ENCODE results near the gene KRT2.

KRT2 gene

GRCh38 chr12:52662093-52662917 is 10.3 kb upstream of the KRT2 start:
- no peak for DNase-seq

DNA sequence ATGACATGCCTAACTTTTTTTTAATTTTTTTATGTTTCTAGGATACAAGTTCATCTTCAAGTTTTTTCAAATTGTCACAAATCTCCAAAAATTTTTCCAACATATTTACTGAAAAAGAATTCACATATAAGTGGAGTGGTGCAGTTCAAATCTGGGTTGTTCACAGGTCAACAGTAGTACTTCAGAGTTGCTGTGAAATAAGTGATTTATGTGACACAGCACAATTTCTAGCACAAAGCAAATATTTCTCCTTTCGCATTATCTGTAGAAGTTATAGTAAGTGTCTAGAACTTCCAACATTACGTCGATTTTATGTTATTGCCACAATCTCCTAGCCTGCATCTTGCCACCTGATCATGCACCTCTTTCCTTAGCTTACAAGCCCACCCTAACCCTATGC is 9.7 kb upstream of the KRT2 start:
- DNase-seq, result no peak

DNA sequence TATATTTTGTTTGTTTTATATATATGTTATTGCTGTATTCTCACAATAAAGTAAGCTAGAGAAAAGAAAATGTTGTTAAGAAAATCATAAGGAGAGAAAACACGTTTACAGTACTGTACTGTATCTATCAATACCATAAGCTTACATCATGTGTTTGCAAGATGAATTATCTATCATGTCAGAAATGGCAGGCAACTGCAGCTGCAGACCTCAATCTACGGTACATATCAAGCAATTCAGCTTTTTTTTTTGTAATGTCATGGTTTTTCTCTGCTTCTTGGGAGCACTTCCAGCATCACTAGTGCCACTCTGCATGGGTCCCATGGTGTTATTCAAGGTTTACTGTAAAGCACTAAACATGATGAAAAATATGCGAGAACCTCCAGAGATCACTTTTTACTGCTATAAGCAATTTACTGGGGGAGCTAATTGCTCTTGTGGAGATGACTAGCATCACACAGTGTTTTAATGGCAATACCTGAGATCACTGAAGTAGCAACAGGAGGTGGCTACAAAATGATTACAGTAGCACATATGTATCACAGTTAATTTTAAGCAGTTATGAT is 9.0 kb upstream of the KRT2 start:
- DNase-seq, result no peak

DNA sequence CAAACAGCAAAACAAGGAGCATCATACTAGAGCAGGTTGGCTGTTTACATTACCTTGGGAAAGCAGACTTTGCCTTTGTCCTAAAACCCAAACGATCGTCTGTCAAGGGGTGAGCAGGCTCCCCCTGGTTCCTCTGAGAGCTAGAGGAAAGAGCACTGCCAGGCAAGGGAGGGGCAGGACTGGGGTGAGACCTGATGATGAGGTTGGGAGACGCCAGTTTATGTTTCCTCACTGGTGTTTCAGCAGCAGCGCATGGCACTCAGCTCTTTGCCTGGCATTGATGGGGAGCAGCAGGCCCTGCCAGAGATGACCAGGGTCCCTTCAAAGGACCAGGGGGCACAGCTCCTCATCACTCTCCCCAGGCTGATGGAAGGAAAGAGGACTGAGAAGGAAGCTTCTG is 7.9 kb upstream of the KRT2 start:
- DNase-seq, result no peak

DNA sequence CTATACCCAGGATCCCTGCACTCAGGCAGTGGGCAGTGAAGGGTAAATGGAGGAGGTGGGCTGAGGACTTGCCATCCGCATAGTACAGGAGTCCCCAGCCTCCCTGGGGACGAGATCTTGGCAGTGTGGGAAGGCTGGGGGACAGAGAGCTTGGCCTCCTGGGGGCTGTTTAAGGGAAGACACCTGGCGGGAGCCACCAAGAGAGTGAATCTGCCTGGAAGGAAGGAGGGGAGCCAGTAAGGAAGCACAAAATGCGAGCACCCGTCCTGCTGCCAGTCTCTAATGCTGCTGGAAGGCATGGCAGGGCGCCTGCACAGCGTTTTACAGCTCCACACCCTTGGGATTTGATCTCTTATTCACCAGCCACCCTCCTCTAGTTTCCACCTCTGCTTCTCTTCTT is 7.4 kb upstream of the KRT2 start:
- DNase-seq, result no peak

GRCh38 chr12:52658196-52658595 is 6.2 kb upstream of the KRT2 start:
- DNase-seq, result no peak

GRCh38 chr12:52657250-52657902 is 5.4 kb upstream of the KRT2 start:
- DNase-seq, result no peak

DNA sequence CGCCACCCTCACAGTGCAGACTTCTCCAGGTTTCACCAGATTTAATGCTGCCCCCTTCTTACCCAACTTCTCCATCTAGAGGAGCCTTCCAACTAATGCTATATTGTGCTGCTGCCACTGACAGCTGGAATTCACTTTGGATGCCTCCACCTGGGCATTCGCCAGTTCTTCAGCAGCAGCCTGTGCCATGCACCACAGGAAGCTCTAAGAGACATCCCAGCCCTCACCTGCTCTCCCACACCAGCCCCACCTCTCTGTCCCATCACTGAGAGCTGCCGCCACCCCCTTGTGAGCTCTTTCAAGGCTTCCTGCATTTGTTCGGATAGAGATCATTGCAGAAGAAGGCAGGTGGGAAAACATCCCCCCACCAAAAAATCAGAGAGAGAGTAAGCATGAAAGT is 4.6 kb upstream of the KRT2 start:
- DNase-seq, result no peak

DNA sequence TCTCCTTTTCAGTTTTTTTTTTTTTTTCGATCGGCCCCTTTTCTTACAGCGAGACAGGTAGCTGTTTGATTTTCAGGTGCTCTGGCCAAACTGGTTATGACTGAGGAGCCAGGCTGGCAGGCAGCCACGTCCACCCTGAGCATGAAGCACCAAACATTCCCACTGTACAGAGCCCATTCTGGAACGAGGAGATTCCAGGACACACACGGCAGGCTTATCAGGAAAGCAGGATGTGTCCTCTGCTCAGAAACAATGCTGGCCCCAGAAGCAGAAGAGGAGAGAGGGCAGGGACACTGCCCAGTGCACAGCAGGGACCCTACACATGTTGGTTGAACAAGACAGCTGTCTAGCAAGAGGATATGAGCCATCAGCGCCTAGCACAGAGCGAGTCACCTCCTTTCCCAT is 3.7 kb upstream of the KRT2 start:
- DNase-seq, result no peak

DNA sequence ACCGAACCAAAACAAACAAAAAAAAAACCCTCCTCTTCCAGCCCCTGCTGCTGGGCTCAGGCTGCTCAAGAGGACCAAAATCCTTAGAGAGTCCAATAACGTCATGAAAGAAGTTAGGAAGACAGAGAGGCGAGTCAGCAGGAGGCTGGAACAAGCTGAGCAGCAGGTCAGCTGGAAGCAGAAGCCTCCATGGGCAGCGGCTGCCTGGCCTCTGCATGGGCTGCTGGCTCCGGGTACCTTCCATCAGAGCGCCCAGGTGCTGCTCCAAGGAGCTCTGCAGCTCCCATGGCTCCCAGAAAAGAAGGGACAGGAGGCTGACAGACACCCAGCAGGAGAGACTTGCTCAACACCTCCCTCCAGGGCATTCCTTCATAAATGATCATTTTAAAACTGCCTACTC is 3.2 kb upstream of the KRT2 start:
- no peak for DNase-seq

DNA sequence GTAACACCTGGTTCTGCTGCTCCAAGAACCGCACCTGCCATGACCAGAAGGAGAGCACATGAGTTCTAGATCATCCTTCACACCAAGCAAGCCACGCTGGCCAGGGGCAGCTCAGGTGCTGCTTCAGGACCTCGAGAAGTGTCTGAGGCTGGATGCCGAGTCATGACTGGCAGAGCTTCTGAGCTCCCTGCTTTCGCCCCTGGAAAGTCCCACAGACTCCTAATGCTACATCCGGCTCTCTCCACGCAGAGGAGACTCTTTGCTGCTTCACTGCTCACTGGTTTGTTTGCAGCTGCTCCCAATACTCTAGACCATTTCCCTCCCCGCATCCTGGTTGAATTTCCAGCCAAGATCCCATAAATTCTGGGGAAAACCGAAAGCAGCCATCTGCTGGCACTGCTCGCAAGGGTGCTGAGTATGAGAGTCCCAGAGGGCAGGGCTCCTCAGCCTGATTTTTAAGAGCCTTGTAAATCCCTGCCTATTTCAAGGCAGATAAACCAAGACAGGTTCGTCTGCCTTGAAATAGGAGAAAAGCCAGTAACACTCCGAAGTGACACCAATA is 1.4 kb downstream of the KRT2 start:
- DNase-seq, result no peak

DNA sequence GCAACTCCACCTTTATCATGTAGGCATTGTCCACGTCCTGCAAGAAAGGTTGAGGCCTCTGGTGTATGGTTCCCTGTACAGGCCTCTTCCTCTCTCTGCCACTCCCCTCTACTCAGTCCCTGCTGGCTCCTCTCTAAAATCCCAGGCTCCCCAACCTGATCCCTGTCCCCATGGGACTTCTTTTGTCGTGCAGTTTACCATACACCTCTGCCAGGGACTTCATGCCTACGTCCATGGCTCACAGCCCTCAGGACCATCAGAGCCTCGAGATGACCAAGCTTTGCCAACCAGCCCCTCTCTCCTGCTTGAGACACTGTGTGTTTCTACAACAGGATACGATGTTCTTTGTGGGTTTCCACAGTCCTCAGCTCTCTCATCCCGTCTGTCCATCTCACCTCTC is 2.9 kb downstream of the KRT2 start:
- DNase-seq, result no peak

DNA sequence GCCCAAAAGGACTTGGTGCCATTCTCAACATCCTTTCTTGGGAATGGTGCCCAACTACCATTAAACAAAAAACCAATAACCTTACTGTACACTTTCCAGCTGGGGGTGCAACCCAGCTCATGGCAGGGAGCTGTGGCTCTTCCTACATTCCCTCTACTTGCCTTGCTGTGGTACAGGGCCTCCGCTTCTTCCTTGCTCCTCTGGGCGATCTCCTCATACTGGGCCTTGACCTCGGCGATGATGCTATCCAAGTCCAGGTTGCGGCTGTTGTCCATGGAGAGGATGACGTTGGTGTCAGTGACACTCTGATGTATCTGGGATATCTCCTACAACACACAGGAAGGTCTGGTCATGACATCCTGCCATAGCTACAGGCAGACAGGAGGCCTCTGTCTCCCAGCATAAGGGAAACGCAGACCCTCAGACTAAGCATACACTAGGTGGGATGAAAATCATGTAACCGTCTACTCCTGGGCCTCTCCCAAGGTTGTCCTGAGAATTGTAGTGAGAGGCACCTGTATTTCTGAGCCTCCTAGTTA is 3.9 kb downstream of the KRT2 start:
- DNase-seq, result no peak

- DNase-seq, result no peak
Observed at GRCh38 chr12:52647601-52648000, 4.4 kb downstream of the KRT2 start.

GRCh38 chr12:52646613-52647012 is 5.4 kb downstream of the KRT2 start:
- no peak for DNase-seq

GRCh38 chr12:52645982-52646381 is 6.0 kb downstream of the KRT2 start:
- DNase-seq, result no peak

DNA sequence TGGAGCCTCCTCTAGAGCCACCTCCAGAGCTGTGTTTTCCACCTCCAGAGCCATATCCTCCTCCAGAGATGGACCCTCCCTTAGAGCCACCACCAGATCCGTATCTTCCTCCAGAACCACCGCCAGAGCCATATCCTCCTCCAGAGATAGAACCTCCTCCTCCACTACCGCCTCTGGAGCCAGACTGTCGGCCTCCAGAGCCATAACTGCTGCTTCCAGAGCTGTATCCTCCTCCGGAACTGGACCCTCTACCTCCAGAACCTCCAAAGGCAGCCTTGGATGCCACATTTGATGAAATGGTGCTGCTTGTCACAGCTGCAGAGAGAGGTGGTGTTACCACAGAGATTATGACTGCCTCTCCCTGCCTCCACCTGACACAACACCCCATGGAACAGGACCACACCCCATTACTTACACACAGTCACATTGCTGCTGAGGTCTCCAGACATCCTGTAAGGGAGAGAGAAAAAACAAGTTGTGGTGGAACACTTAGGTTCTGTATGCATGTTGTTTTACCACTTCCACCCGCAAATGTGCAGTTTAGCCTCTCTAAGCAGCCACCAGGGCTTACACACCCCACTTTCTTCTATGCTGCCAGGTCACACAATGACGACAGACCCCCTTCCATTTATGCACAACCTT is 6.8 kb downstream of the KRT2 start:
- DNase-seq, result no peak

GRCh38 chr12:52644078-52644415 is 8.0 kb downstream of the KRT2 start:
- DNase-seq, result no peak

- no peak for DNase-seq
Observed at GRCh38 chr12:52643233-52644077, 8.6 kb downstream of the KRT2 start.

DNA sequence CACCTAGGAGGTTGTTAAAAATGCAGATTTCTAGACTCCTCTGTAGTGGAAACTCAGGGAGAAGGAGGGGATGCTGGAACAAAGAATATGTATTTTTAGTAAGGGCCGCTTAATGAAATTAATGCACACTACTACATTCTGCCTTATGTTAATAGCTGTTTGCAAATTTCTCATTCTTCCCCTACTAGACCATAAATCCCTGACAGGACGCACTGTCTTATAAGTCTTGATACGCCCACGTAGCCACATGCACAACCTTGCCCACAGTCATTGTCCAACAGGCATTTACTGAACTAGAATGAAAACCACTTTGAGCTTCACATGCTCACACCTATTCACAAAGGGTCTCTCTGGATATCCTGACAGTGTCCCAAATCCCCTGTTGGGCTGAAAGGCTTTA is 10.5 kb downstream of the KRT2 start:
- no peak for DNase-seq

- DNase-seq, result no peak
Observed at GRCh38 chr12:52637299-52637698, 14.7 kb downstream of the KRT2 start.

GRCh38 chr12:52636592-52637258 is 15.3 kb downstream of the KRT2 start:
- DNase-seq, result no peak

Data from activated CD4-positive, alpha-beta T cell treated with anti-CD3 and anti-CD28 coated beads for 4 hours (primary cell).